Skin epidermis (tissue), 12 donors: Measurements from ENCODE around the gene SERTM1.

Experiments used
- H3K27ac ChIP-seq, 21 experiments: fragments of 200-600 bp; sonication (generic) in 11 of 21; one replicate each; pipeline ENCODE4 v1.5.0; 2020; ENCODE audit warnings: mild to moderate bottlenecking in 3 of 21, inconsistent platforms in 2 of 21, moderate library complexity in 2 of 21
- H3K4me3 ChIP-seq, 7 experiments: fragments of 200-600 bp; sonication (generic) in 2 of 7; one replicate each; pipeline ENCODE4 v1.5.0; 2020; ENCODE audit warnings: inconsistent platforms in 2 of 7, mild to moderate bottlenecking in 2 of 7, moderate library complexity in 1 of 7

The SERTM1 gene

DNA sequence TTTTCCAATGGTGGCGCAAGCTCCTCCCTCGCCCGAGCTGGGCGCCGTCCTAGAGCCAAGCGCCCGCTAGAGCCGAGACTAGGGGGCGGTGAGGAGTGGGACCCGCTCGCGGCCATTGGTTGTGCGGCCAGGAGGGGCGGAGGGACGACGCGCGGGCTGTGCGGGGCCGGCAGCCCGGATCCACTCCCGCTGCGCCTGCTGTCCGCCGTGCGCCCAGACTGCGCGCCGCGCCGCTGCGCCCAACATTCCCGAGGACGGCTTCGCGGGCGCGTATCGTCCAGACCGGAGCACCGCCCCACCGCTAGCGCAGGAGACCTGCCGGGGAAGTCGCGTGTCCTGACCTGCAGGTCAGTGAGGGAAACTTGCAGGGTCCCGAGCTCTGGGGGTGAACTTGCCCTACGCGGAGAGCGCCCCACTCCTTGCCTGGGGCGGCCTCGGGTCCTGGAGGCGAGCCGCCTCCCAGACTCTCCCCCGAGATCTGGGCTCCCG is at the start of gene SERTM1:
Gene SERTM1 (plus strand): TSS at position 183 of the 489 bp plus-strand sequence. CDS start 21,059 bp downstream, outside the sequence.
- peak within 1 kb of the TSS in 1 of 7 experiments; percentile 7 for H3K4me3 ChIP-seq
- no peak within 1 kb of the TSS for H3K27ac ChIP-seq

DNA sequence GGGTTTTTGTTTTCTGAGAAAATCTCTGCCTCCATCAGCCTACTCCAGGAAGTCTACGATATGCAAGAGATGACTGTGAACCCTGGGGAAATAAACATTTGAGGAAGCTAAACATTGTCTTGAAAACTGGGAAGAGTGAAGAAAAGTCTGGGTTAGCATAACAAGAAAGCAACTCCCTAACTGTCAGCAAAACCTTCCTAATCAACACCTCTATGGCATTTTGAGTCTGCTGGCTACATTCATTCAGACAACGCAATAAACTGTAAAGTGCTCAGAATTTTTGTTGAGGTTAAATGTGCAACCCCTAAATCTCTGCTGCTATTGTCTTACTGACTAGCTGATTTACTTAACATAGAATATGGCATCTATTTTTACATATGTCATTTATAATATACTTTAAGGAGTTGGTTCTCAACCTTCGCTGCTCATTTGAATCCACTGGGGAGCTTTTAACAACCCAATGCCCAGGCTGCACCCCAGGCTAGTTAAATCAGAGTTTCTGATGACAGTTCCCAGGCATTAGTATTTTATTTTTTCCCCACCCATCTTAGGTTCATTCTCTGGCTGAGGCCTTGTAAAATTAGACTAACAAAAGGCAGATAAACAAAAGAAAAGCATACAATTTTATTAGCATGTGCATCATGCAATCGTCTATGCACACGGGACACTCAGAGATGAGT is 45.3 kb upstream of the SERTM1 start:
- Histone ChIP-seq H3K27ac (no peak overlapping the region), H3K4me3 (no peak overlapping the region)

DNA sequence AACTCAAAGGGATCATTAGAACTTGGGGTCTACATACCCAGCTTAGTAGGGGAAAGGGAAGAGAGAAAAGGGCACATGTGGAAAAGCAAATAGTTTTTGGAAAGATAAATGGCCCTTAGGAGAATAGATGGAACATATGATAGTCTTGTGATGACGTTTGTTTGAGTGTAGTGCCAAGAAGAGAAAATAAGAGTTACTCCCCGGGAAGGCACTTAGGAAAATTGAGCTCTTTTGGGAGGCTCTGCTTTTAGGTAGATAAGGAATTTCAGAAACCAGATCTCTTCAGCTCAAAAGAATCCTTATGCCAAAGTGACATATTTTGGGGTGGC is 44.8 kb upstream of the SERTM1 start:
- no peak overlapping the region for H3K4me3 ChIP-seq
- no peak overlapping the region for H3K27ac ChIP-seq

DNA sequence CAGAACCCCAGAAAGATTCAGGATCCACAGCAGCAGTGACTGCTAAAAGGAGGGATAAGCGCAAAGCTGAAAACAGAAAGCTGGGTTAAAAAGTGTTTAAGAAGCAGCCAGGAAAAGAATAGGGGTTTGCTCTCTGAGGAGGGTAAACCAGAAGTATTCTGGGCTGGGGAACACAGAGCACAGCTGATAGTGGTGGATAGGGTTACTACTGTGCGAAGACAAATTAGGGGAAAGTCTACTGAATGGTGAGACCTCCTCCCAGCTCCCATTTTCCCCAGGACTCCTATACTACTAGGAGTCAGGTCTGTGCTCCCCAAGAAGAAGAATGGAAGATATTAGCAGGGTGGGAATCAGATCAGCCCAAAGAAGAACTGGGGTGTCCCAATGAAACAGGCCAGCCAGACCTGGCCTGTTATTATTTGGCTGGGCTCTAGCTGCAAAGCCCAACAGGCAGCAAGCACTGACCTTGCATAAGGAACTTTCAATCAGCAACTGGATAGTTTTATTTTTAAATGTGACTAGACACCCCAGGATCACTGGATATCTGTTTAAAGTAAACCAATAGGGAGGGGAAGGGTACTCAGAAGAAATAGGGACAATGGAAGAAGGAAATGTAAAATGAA is 43.5 kb upstream of the SERTM1 start:
- no peak overlapping the region for H3K27ac ChIP-seq
- H3K4me3 ChIP-seq: no peak overlapping the region

DNA sequence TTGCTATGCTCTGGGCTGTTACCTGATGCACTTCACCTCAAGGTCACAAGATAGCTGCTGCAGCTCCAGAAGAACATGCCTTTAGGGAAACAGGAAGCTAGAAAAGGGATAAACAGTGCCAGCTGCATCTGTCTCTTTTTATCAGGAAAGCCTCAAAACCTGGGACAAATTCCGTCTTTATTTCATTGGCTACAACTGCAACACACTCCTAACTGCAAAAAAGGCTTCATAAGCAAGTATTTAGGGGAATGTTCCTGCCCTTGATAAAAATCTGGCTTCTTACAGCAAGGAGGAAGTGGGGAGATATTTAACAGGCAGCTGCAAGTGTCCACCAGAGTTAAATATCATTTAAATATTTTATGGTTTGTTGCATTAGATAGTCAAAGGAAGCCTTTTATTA is 34.2 kb upstream of the SERTM1 start:
- H3K27ac ChIP-seq: no peak overlapping the region
- no peak overlapping the region for H3K4me3 ChIP-seq

DNA sequence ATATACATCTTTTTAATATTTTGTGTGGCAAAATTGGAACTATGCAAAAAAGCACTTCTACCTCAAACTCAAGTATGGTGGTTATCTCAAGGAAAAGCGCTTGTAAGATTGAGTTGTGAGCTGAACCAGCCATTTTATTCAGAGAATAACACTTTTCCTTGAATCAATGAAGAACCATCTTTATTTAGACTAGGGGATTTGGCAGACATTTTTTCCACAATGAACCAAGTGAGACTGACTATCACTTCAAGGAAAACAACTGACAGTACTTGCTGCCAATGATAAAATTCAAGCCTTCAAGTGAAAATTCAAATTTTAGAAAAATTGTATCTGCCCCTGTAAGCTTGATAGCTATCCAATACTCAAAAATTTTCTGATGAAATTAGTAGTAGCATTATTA is 23.2 kb upstream of the SERTM1 start:
- H3K4me3 ChIP-seq: no peak overlapping the region
- no peak overlapping the region for H3K27ac ChIP-seq

DNA sequence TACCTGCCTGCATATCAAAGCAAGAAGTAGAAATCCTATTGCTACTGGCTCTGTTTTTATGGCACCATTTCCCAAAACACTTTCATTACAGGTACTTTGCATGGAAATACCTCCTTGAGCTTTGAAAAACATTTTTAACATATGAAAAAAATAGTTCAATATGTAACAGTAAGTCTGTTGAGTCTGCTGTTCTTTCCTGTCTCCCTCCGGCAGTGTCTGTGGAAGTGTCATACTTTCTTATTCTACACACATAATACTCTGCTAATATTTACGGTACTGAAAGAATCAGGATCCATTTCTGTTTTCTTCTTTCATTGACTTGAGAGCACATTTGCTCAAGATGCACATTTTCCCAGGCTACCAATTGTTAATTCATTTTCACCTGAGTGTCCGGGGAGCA is 8.2 kb upstream of the SERTM1 start:
- H3K4me3 ChIP-seq: no peak overlapping the region
- H3K27ac ChIP-seq: no peak overlapping the region

DNA sequence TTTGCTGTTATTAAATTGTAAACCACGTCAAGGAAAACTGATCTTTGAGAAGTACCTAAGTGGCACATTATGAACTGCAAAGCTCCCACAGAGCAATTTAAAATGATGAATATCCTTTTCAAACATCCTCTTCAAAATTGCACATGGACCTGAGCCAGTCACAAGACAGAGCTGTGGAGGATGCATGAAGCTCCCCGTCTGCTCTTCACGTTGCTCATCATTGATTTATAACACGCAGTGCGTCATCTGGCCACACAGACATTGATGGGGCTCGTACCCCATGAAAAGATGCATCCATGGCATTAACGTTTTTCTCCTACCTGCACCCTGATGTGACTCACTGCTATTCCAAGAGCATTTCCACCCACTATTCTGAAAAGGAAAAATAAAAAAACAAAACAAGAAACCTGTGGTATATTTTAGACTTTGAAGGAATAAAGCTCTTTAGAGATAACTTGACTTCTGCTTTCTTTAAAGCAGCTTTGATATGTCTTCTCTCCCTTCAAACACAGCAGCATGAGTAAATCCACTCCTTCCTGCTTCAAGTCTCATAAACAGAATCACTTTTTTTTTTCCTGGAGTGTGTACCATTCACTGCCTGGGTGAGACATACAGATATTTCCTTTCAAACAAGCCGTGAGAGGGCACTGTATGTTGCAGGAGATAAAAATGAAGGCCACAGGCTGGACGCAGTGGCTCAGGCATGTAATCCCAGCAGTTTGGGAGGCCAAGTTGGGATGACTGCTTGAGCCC is 7.2 kb upstream of the SERTM1 start:
- Histone ChIP-seq H3K4me3 (no peak overlapping the region), H3K27ac (no peak overlapping the region)

DNA sequence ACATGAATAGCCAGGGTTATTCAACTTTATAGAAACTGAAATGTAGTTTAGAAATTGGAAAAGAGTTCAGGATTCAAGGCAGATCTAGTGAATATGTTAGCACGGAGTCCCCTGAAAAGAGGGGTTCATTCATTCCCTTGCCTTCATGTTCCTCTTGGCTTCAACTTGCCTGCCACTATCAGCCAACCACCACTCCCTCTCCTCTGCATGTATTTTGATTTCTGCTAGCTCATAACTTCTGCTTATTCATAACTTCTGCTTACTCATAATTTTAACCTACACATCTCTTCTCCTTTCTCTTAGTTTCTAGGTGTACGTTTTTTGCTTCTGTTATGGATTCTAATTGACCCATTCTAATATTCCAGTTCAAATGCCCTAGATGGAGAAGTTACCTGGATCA is 5.5 kb upstream of the SERTM1 start:
- H3K27ac ChIP-seq: no peak overlapping the region
- H3K4me3 ChIP-seq: no peak overlapping the region

DNA sequence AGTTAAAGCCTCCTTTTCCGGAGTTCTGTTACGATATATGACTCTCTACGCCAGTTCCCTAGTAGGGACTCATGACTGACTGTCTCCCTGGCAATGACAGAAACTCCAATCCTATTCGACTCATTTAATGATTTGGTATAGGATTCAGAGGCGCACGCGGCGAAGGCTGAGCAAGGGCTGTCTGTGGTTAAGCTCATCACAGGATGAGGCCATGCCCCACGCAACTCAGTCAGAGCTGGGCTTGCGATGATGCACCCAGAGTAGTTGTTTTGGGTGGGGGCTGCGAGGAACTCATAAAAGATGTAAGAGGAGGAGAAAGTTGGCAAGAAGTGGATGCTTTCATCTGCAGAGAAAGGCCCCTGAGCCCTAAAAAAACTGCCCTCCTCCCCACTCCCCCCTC is 468 bp upstream of the SERTM1 start:
- H3K4me3 ChIP-seq: no peak overlapping the region
- no peak overlapping the region for H3K27ac ChIP-seq

DNA sequence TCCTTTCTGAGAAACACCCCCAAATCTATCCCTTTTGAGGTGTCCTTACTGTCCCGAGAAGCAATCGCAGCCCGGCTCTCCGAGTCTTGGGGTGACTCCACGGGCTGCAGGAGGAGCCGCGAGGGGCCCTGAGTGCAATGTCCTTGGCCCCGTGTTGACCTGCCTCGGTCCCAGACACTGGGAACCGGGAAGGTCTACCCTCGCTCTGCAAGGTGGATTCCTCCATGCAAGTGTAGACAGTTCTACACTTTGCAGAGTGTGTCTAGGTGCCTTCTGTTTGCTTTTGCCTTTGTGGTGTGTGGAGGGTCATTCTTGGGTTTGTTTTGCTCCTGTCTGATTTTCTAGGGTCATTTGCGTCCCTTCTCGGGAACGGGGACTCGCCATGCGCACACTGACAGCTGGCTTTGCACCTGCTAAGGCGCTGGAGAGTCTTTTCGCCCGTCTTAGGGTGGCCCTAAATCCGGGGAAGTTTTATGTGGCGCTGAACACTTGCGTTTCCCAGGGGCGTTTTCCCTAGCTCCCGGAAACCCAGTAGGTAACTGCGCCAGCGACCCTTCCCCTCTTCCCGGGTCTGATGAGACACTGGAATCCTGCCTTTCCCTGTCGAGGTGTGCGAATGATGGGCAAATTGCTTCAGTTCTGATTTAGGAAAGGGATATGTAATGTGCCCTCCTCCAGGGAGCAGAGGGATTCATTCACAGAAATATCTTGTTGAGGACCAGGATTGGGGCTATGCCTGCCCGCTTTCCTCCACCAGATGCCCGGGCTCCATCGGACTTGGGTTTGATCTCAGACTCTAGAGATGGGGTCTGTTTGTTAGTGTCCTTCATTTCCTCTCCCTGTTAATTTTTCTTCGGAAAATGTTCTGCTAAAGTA is 755 bp downstream of the SERTM1 start:
- Histone ChIP-seq H3K4me3 (peak overlapping the region in 1 of 7 experiments; percentile 7), H3K27ac (no peak overlapping the region)

DNA sequence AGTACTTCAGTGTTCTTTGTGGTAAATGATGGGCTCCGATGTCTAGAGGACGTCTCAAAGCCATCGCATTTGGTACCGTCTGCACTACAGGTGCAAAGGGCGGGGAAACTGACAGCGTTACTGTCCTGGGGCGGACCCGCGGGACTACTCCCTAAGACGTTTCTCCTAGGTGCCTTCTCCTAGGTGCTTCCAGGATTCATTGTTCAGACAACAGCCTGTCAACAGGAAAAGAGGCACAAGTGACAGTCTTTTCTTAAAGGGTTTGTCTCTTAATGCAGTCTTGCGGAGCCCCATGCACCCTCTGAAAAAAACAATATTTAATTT is 1.4 kb downstream of the SERTM1 start:
- Histone ChIP-seq H3K27ac (no peak overlapping the region), H3K4me3 (no peak overlapping the region)

DNA sequence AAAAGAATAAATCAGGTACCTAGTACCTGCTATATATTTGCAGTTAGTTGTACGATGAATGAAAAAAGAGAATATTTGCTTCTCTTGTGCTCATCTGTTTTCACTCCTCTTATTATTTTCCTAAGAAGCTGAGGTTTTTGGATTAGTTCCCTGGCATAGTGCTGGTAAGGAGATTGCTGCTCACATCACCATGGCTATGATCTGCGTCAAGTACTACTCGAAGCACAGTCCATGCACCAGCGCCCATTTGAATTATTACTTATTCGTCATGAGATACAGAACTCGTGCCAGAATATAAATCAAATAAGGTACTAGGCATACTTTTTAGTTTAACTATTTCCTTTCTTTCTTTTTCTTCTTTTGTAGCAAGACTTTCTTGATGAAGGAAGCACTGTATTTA is 7.1 kb downstream of the SERTM1 start:
- no peak overlapping the region for H3K4me3 ChIP-seq
- H3K27ac ChIP-seq: no peak overlapping the region

DNA sequence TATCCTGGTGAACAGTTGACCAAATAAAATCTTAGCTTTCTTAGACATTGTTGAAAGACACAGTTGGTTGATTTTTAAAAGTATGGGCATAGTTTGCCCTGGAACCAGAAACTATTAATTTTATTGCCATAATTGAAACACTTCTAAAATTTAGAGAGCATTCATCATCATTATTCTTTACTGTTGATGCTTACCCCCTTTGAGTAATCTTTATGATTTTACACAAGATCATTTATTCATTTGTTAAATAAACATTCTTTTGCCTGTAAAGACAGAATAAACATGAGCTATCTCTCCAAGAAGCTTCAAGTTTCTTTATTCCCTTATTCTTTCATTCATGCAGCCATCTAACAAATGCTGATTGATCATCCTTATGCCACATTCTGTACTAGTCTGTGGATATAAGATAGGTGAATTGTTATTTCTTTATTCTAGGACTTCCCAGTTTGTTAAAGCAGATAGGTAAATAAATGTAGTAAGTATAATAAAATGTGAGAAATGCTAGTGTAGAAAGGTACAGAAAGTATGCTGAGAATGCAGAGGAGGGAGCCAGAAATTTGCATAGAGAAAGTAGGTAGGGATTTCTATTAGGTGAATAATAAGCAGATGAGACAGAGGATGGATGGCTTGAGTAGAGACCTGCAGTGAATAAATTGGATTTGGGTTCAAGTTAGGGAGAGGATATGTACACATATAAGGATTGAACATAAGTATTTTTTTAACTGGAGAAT is 8.2 kb downstream of the SERTM1 start:
- Histone ChIP-seq H3K4me3 (no peak overlapping the region), H3K27ac (no peak overlapping the region)

DNA sequence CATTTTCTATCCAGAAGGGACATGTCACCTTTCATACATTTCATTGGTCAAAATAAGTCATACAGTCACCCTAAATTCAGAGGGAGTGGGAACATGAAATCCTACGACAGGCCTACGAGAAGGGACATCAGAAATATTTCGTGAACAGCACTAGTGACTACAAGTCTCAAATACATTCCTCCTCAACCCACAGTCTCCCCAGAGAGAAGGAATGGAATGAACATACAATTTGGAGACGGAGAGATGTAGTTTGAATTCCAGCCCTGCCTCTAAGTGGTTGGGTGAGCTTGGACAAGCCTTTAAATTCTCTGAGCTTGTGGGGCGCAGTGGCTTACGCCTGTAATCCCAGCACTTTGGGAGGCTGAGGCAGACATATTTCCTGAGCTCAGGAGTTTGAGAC is 9.9 kb downstream of the SERTM1 start:
- Histone ChIP-seq H3K27ac (no peak overlapping the region), H3K4me3 (no peak overlapping the region)

DNA sequence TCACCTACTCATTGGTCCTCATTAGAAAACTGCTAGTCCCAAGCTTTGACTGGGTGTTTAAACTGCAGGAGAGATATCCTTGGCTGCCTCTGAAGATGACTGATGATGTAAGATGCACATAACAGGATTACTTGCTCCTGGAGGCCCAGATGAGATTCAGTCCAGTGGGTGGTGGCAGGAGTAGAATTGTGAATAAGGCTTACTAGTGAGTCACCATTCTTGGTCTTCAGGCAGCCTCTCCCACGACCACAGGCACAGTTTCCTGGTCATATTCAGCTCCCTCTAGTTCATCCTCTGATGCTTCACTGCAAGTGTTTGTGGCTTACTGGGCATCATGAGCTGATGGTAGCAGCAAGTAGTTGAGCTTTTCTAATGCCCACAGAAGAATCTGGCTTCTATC is 12.1 kb downstream of the SERTM1 start:
- Histone ChIP-seq H3K27ac (no peak overlapping the region), H3K4me3 (no peak overlapping the region)

DNA sequence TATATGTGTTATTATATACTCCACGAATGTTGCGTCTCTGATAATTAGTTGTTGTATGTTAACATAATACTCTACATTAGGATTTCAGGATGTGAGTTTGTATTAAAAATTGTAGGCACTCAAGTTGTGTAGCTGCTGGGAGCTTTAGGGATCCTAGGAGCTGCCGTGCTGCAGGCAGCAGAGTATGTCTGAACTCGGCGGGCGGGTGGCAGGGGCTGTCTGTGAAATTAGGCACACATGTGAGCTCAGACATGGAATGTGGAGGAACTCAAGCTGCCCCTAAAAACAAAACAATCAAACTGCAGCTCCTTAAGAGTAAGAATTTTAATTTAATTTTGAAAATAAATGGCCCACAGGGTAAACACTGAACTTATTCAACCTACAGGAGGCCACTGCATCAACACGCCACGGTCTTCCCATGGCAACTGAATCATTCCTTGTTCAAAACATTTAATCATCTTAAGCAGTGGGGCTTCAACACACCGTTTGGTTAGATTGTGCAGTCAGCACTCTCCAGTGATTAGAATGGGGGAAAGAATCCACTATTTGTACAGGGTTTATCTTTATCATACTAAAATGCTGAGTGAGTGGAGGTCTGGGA is 22.7 kb downstream of the SERTM1 start:
- H3K4me3 ChIP-seq: no peak overlapping the region
- H3K27ac ChIP-seq: no peak overlapping the region

DNA sequence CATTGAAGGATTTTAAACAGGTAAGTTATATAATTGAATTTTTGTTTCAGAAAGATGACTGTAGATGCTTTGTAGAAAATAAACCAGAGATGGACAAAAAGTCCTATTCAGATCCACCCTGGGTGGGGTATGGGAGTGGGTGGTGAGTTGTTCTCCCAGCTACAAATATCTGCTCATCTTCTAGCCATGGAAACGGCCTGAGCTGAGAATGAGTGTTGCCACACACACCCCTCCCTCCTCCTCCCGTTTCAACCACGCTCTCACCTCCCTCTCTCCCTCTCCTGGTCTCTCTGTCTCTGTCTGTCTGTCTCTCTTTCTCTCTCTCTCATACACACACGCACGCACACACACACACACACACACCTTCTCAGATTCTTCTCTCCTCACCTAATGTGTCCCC is 26.4 kb downstream of the SERTM1 start:
- Histone ChIP-seq H3K27ac (no peak overlapping the region), H3K4me3 (no peak overlapping the region)

DNA sequence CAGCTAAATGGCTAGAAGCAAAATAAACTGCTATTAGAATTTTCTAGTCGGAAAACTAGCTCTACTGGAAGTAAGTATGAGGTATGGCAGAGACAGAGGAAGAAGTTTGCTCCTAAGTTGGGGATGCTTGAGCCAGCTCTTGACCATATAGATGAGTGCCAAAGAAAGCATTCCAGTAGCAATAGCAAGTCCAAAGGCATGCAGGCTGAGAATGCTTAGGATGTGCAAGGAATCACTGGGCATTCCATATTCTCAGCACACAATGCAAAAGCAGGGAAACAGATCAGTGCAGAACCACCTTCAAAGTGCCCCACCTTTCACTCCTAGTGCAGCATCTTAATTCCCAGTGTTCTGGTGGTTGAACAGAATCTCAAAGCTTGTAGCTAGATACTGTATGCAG is 32.9 kb downstream of the SERTM1 start:
- H3K27ac ChIP-seq: no peak overlapping the region

More for the DNA sequence above, 32.9 kb downstream of the SERTM1 start:
- H3K4me3 ChIP-seq: no peak overlapping the region
